Tibial nerve (tissue), 4 donors: ENCODE results near the gene FAM234B. TPM values are rescaled to one million over a fixed set of nuclear protein-coding genes. Genes with fewer than 3 reads are reported as not detected.

ENCODE experiments used
- DNase-seq, 2 donors: peaks; one replicate each; pipeline ENCODE4 v3.0.0-alpha.2; 2019; ENCODE audit warnings: low spot score in 2 of 2
- H3K27ac ChIP-seq, 4 donors: fragments of 200-600 bp; sonication (generic) in 3 of 4; one replicate each; pipeline ENCODE4 v1.5.1; 2017 to 2019; ENCODE audit warnings: mild to moderate bottlenecking in 1 of 4
- H3K27me3 ChIP-seq, 2 donors: fragments of 200-600 bp; sonication (generic) in 1 of 2; one replicate each; pipeline versions ENCODE4 v1.5.1 to v1.6.0; 2017 to 2019
- H3K36me3 ChIP-seq, 3 donors: fragments of 200-600 bp; sonication (generic); one replicate each; pipeline ENCODE4 v1.5.1; 2018 to 2019
- H3K4me1 ChIP-seq, 4 donors: fragments of 200-600 bp; sonication (generic) in 3 of 4; one replicate each; pipeline ENCODE4 v1.5.1; 2017 to 2019
- H3K4me3 ChIP-seq, 4 donors: fragments of 200-600 bp; sonication (generic) in 3 of 4; one replicate each; pipeline ENCODE4 v1.5.1; 2017 to 2019; ENCODE audit warnings: mild to moderate bottlenecking in 1 of 4, moderate library complexity in 1 of 4
- H3K9me3 ChIP-seq, 4 donors: fragments of 200-600 bp; sonication (generic) in 3 of 4; one replicate each; pipeline ENCODE4 v1.5.1; 2017 to 2019
- CTCF ChIP-seq, 5 experiments: fragments of 200-600 bp in 3 of 5; fragments of 450-650 bp in 2 of 5; sonication (generic) in 3 of 5; IDR thresholded peaks; one replicate each; pipeline ENCODE4 v1.5.1; 2016 to 2019; ENCODE audit warnings: antibody characterized with exemption in 5 of 5, mild to moderate bottlenecking in 3 of 5, moderate library complexity in 2 of 5
- EP300 ChIP-seq, 2 donors: sonication (generic); formaldehyde crosslinking; IDR thresholded peaks; one replicate each; pipeline ENCODE4 v1.6.1; 2017; ENCODE audit warnings: antibody characterized with exemption in 2 of 2, mild to moderate bottlenecking in 1 of 2
- POLR2A ChIP-seq, 2 donors: fragments of 450-650 bp; IDR thresholded peaks; one replicate each; pipeline ENCODE4 v1.6.1; 2017; ENCODE audit warnings: antibody characterized with exemption in 2 of 2, mild to moderate bottlenecking in 2 of 2, moderate library complexity in 2 of 2
- WGBS, 2 donors: methylation state at CpG; one replicate each; pipeline ENCODE4 v1.1.5; 2018; 5-methylcytosine and 5-hydroxymethylcytosine counted together
- total RNA-seq, 4 donors: library from RNA; depleted of rRNA; stranded (reverse); fragments of >200 nt; gene quantifications; one replicate each; pipeline ENCODE4 v1.1.0, GENCODE V29; 2016

FAM234B gene
- total RNA-seq: 10 to 100 TPM in 2 of 4 donors, 1 to 10 TPM in 2; 2.0 to 12.6 (median 8.4) TPM

GRCh38 chr12:13044002-13044905 lies at the start of gene FAM234B:
Gene FAM234B, plus strand, starts transcription at chr12:13044381. Its CDS starts 23 bp downstream, at chr12:13044404.
- Histone ChIP-seq H3K9me3 (no peaks in the 10 kb centered on the region), H3K36me3 (no peaks in the 10 kb centered on the region), H3K27ac (peak within 1 kb of the TSS in 3 of 4 donors; percentile 51 to 85 (median 78)), H3K27me3 (no peaks in the 10 kb centered on the region), H3K4me3 (peak within 1 kb of the TSS; percentile 56 to 100 (median 98)), H3K4me1 (peaks cover 0 to 24% (median 2%) of the 10 kb centered on the region in 4 donors)
- 2 to 6% methylated on average over 33 to 56 of the region's 74 CpGs for WGBS, 2 donors
- TF ChIP-seq POLR2A (IDR thresholded peaks at IDR 0.05) (no peak), EP300 (IDR thresholded peaks at IDR 0.05) (peak in 1 of 2 donors; percentile 53), CTCF (IDR thresholded peaks at IDR 0.05) (peak in 2 of 5 experiments; percentile 21 to 25)
- peak; percentile 53 to 66 for DNase-seq

GRCh38 chr12:12995088-12995487 lies 49.1 kb upstream of the FAM234B start:
- TF ChIP-seq EP300 (IDR thresholded peaks at IDR 0.05) (no peak), CTCF (IDR thresholded peaks at IDR 0.05) (no peak), POLR2A (IDR thresholded peaks at IDR 0.05) (no peak)
- WGBS, 2 donors: 95 to 96% methylated on average over 3 of the region's 3 CpGs

GRCh38 chr12:12996209-12996608 lies 48.0 kb upstream of the FAM234B start:
- H3K9me3 ChIP-seq: no peaks in the 10 kb centered on the region
- H3K4me1 ChIP-seq: peaks cover 0 to 62% (median 20%) of the 10 kb centered on the region in 4 donors
- H3K27me3 ChIP-seq: no peaks in the 10 kb centered on the region
- no peak for TF ChIP-seq EP300 (IDR thresholded peaks at IDR 0.05)
- no peak for TF ChIP-seq POLR2A (IDR thresholded peaks at IDR 0.05)
- DNase-seq: no peak
- 65 to 70% methylated on average over 3 of the region's 3 CpGs for WGBS, 2 donors
- H3K4me3 ChIP-seq: no peak overlapping the region
- H3K27ac ChIP-seq: no peak overlapping the region
- no peaks in the 10 kb centered on the region for H3K36me3 ChIP-seq

More at GRCh38 chr12:12995088-12995487, 49.1 kb upstream of the FAM234B start:
- no peaks in the 10 kb centered on the region for H3K36me3 ChIP-seq
- no peak overlapping the region for H3K4me3 ChIP-seq
- H3K4me1 ChIP-seq: peaks cover 0 to 70% (median 20%) of the 10 kb centered on the region in 4 donors
- no peak for DNase-seq
- no peaks in the 10 kb centered on the region for H3K27me3 ChIP-seq
- no peaks in the 10 kb centered on the region for H3K9me3 ChIP-seq
- H3K27ac ChIP-seq: no peak overlapping the region

GRCh38 chr12:12997156-12997555 lies 47.0 kb upstream of the FAM234B start:
- H3K9me3 ChIP-seq: no peaks in the 10 kb centered on the region
- no peak overlapping the region for H3K4me3 ChIP-seq
- 58 to 60% methylated on average over 3 of the region's 3 CpGs for WGBS, 2 donors
- H3K4me1 ChIP-seq: peaks cover 0 to 60% (median 21%) of the 10 kb centered on the region in 4 donors
- H3K36me3 ChIP-seq: no peaks in the 10 kb centered on the region
- no peaks in the 10 kb centered on the region for H3K27me3 ChIP-seq
- no peak for DNase-seq
- no peak for TF ChIP-seq CTCF (IDR thresholded peaks at IDR 0.05)
- no peak for TF ChIP-seq POLR2A (IDR thresholded peaks at IDR 0.05)
- no peak for TF ChIP-seq EP300 (IDR thresholded peaks at IDR 0.05)
- peak overlapping the region in 2 of 4 donors; percentile 26 to 34 for H3K27ac ChIP-seq

GRCh38 chr12:12997734-12998133 lies 46.4 kb upstream of the FAM234B start:
- peaks cover 0 to 59% (median 22%) of the 10 kb centered on the region in 4 donors for H3K4me1 ChIP-seq
- 42 to 66% methylated on average over 2 of the region's 2 CpGs for WGBS, 2 donors

More at GRCh38 chr12:12997734-12998133, 46.4 kb upstream of the FAM234B start:
- no peaks in the 10 kb centered on the region for H3K36me3 ChIP-seq
- no peaks in the 10 kb centered on the region for H3K9me3 ChIP-seq
- peak overlapping the region in 2 of 4 donors; percentile 26 to 34 for H3K27ac ChIP-seq
- H3K4me3 ChIP-seq: no peak overlapping the region
- no peaks in the 10 kb centered on the region for H3K27me3 ChIP-seq
- TF ChIP-seq CTCF (IDR thresholded peaks at IDR 0.05) (no peak), EP300 (IDR thresholded peaks at IDR 0.05) (no peak), POLR2A (IDR thresholded peaks at IDR 0.05) (no peak)
- no peak for DNase-seq
